H4 (cell line): ENCODE measurements around the gene TAPBP. TPM values are rescaled to one million over a fixed set of nuclear protein-coding genes. Genes with fewer than 3 reads are reported as not detected.
"Not testable (repeated sequence)": the region's sequence is repeated elsewhere in the genome, so short reads cannot be mapped to it uniquely, and the experiment has no call there.

Experiments used
- DNase-seq: peaks from one replicate; pipeline ENCODE4 v3.0.0-alpha.2; 2015; ENCODE audit warnings: low spot score
- total RNA-seq: library from RNA; depleted of rRNA; stranded (reverse); fragments of >200 nt; shearing (Covaris generic); gene quantifications from 2 replicates; pipeline ENCODE4 v1.2.3, GENCODE V29; 2014

TAPBP gene
- total RNA-seq, 1 experiment from 2014 or later, result 69.8 TPM

DNA sequence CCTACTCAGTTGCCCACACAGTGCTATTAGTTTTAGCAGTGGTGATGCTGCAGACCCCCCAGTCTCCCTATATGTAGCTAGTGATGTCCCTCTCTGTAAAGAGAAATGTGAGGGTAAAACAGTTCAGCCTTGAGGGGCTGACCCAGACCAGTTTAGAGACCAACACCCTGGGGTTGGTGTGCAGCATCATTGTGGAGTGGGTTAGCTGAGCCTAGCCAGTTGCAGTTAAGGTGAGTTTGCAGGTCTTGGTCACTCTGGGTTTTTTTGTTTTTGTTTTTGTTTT lies 37.4 kb downstream of the TAPBP start:
- no peak for DNase-seq

DNA sequence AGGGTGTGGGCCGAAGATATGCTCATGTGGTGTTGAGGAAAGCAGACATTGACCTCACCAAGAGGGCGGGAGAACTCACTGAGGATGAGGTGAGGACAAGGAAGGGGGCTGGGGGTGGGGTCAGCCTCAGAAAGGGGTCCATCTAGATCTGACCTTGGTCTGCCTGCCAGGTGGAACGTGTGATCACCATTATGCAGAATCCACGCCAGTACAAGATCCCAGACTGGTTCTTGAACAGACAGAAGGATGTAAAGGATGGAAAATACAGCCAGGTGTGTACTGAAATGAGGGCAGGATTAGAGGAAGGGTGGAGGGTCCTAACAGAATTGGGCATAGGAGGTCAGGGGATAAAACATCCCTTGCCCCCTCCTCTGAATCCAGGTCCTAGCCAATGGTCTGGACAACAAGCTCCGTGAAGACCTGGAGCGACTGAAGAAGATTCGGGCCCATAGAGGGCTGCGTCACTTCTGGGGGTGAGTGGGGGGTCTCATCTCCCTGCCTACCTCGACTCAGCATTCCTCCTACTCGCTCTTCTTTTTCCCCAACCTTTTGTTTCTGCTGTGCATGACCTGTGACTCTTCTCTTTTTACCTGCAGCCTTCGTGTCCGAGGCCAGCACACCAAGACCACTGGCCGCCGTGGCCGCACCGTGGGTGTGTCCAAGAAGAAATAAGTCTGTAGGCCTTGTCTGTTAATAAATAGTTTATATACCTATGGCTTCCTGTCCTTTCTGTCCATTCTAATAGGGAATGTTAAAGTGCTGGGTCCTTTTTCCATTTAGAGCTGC lies 37.9 kb downstream of the TAPBP start:
- DNase-seq, result not testable (repeated sequence)

DNA sequence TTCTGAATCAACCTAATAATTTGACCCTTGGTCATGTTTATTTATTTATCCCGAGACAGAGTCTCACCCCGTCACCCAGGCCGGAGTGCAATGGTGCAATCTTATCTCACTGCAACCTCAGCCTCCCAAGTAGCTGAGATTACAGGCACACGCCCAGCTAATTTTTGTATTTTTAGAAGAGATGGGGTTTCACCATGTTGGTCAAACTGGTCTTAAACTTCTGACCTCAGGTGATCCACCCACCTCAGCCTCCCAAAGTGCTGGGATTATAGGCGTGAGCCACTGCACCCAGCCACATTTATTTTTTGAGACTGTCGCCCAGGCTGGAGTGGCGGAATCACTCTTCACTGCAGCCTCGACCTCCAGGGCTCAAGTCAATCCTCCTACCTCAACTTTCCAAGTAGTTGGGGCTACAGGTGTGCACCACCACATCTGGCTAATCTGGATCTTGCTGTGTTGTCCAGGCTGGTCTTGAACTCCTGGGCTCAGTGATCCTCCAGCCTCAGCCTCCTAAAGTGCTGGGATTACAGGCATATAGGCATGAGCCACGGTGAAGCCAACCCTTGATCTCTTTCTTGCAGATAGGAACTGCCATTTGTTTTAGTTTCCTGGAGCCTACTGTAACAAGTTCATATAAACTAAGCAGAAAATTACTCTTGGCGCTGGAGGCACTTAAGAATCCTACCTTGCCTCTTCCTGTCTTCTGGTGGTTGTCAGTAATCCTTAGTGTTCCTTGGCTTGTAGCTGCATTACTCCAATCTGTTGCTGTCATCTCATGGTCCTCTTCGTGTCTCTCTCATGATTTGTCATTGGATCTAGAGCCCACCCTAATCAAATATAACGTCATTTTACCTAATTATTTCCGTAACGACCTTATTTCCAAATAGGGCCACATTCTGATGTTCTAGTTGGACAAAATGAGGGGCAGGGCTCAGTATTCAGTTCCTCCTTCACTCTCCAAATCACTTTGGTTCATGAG lies 39.7 kb downstream of the TAPBP start:
- no peak for DNase-seq

- no peak for DNase-seq
These were observed 40.6 kb downstream of the TAPBP start for GRCh38 chr6:33273129-33273923.

DNA sequence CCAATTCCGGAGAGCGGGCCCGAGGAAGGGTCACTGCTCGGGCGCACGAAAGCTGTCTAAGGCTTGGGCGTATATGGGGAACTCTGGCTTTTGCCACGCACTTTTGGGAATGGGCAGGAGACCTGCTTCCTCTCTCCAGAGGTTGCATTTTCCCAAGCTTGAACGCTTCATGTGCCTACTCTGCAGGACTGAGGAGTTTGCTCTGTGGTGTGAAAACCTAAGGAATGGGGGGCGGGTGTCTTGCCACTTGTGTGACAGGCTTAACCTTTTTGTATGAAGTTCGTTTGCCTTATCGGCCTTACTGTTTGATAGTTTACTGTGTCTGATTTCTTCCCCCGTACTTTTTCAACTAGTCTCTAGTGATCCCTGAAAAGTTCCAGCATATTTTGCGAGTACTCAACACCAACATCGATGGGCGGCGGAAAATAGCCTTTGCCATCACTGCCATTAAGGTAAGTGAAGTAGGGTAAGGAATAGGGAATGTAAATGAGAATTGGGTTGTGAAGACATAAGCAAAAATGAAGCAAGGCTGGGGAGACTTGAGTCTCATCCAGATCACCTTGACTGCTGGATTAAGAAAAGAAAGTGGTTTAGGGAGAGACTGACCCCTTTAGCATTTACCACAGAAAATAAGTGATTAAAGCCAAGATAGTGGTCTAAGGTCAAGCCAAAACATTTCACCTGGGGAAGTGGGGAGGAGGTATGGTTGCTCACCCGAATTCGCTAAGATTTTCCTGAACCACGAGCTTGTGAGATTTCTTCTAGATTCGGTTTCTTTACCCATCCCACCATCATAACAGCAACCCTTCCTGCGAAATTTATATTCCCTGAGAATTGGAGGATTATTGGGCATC lies 41.4 kb downstream of the TAPBP start:
- no peak for DNase-seq

- peak; percentile 99 for DNase-seq
These were observed 42.2 kb downstream of the TAPBP start, which contains the start of the genes RPS18 and VPS52 for GRCh38 chr6:33271468-33272274. TSS of gene RPS18 (plus strand) at chr6:33272075. CDS start at chr6:33272120, 45 bp downstream. TSS of gene VPS52 (minus strand) at chr6:33271876. CDS start at chr6:33271675, 201 bp downstream.

GRCh38 chr6:33271117-33271467 lies 42.8 kb downstream of the TAPBP start:
- DNase-seq, result no peak

DNA sequence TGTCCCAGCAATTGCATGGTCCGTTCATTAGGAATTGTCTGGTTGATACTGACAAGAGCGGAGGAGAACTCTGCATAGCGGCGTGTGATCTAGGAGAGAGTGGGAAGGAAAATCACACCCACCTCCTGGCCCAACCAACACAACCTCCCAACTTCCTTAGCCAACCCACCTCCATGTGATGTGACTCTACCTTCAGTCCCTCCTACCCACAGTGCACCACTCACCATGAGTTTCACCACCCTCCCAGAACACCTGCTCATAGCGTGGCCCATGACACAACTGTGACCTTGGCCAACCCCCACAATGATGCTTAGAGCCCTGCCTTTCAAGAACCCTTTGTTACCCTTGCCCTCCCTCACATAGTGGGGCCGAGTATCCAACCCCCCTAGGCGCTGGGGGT lies 49.9 kb downstream of the TAPBP start:
- DNase-seq, result no peak

- DNase-seq, result not testable (repeated sequence)
These were observed 51.4 kb downstream of the TAPBP start for GRCh38 chr6:33262490-33262889.

DNA sequence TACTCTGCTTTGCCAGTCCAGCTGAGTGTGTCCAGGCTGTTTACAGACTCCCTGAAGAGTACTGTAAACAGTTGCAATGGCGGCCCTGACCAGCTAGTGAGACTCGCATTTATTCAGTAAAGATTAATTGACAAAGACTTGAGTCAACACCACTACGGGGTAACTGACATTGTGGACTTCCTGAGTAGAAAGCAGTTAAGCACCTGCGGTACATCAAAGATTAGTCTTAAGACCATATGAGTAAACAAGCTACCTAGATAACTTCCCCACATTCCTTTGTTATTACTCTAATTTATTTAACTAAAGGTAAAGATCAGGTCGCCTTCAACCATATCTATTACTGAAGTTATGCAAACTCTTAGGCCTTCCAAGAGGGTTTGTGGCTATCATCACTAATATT lies 54.8 kb downstream of the TAPBP start:
- DNase-seq, result no peak

GRCh38 chr6:33254591-33254990 lies 59.3 kb downstream of the TAPBP start:
- no peak for DNase-seq

GRCh38 chr6:33252759-33253158 lies 61.1 kb downstream of the TAPBP start:
- DNase-seq, result no peak

DNA sequence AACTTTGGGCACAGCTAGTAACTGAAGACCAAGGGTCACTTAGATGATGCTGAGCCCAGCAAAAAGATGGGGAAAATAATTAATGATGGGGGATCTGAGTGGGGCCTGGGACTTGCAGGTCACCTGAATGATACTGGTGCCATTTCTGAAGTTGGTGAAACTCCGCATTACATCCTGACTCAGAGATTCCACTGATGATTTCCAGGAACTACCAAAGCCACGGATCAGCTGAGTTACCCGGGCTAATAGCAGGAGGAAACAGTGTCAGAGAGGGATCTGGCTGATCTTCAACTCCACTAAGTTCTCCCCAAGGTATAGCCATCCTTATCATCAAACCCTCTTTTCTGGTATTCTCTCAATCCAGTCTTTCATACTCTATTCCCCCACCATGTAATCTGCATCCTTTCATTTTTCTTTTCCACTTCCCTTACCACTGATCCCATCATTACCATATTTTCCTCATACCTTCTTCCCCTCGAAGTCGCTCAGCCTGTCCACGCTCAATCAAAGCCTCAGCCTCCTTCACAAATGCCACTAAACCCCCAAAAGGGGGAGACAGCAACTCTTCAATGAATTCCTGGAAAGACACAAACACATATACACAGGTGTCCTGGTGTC lies 62.4 kb downstream of the TAPBP start:
- DNase-seq, result no peak

GRCh38 chr6:33250731-33251130 lies 63.1 kb downstream of the TAPBP start:
- no peak for DNase-seq

- peak; percentile 32 for DNase-seq
These were observed 63.9 kb downstream of the TAPBP start for GRCh38 chr6:33249732-33250630.
